ENCODE measurements around the gene FAM81B. TPM values are rescaled to one million over a fixed set of nuclear protein-coding genes. Genes with fewer than 3 reads are reported as not detected.

The FAM81B gene
- total RNA-seq, 1 experiment from 2014 or later, result not detected

GRCh38 chr5:95486191-95486590 is 95.0 kb downstream of the FAM81B start:
- intact Hi-C loops (cut with micrococcal nuclease), result no loop called here
- H3K27me3 Mint-ChIP-seq (ENCODE audit: insufficient read depth, unreplicated experiment), result no peaks in the 10 kb centered on the region
- H3K4me3 Mint-ChIP-seq (ENCODE audit: unreplicated experiment), result no peak overlapping the region
- peaks cover 27% of the 10 kb centered on the region for H3K9me3 Mint-ChIP-seq (ENCODE audit: unreplicated experiment)
- DNase-seq (ENCODE audit: unreplicated experiment), result no peak
- POLR2A ChIA-PET, result interaction anchor here (0.5 kb wide), 1 partner anchor 20 kb away, joined by 3 read pairs; no protein-coding TSS in a partner anchor
- H3K36me3 Mint-ChIP-seq (ENCODE audit: insufficient read depth, unreplicated experiment), result peaks cover 77% of the 10 kb centered on the region
- no peaks in the 10 kb centered on the region for H3K4me1 Mint-ChIP-seq (ENCODE audit: insufficient read depth, unreplicated experiment)
- no peak overlapping the region for H3K27ac Mint-ChIP-seq (ENCODE audit: low read depth, unreplicated experiment)
- CTCF ChIA-PET, result interaction anchor here (1.4 kb wide), 1 partner anchor 15 kb away, joined by 3 read pairs; no protein-coding TSS in a partner anchor
- TF ChIP-seq CTCF (IDR thresholded peaks at IDR 0.05; ENCODE audit: unreplicated experiment), result no peak
- BruUV-seq (replicated peaks), result no TSS peak

GRCh38 chr5:95487880-95488279 is 96.7 kb downstream of the FAM81B start:
- ChIA-PET POLR2A (no interaction called here), CTCF (no interaction called here)
- no peak for DNase-seq (ENCODE audit: unreplicated experiment)
- Mint-ChIP-seq H3K4me1 (ENCODE audit: insufficient read depth, unreplicated experiment) (no peaks in the 10 kb centered on the region), H3K27ac (ENCODE audit: low read depth, unreplicated experiment) (no peak overlapping the region), H3K27me3 (ENCODE audit: insufficient read depth, unreplicated experiment) (no peaks in the 10 kb centered on the region), H3K9me3 (ENCODE audit: unreplicated experiment) (peaks cover 21% of the 10 kb centered on the region), H3K4me3 (ENCODE audit: unreplicated experiment) (no peak overlapping the region), H3K36me3 (ENCODE audit: insufficient read depth, unreplicated experiment) (peaks cover 71% of the 10 kb centered on the region)
- no peak for TF ChIP-seq CTCF (IDR thresholded peaks at IDR 0.05; ENCODE audit: unreplicated experiment)
- no TSS peak for BruUV-seq (replicated peaks)
- intact Hi-C loops (cut with micrococcal nuclease), result no loop called here

Other genes starting within 250 kb of the FAM81B start
- gene MCTP1, start 106.3 kb upstream of the FAM81B start, total RNA-seq (2022), result 29.3 and 40.3 TPM in 2 replicates
- 97.2 and 105 TPM in 2 replicates for gene SKIC3, start 163.6 kb downstream of the FAM81B start, total RNA-seq (2022)
- gene ARSK, start 163.7 kb downstream of the FAM81B start, total RNA-seq (2022), result 3.6 and 5.4 TPM in 2 replicates
- gene GPR150, start 228.7 kb downstream of the FAM81B start, total RNA-seq (2022), result not detected in 2 replicates